HG03045 (cell line): ENCODE measurements around the gene GAB2.

Experiments
- ATAC-seq: cut with Tn5 transposase; IDR thresholded peaks from one replicate; pipeline ENCODE4 v1.9.1; 2021; ENCODE audit warnings: mild to moderate bottlenecking, moderate library complexity; ENCODE audit not compliant: unreplicated experiment

The GAB2 gene

DNA sequence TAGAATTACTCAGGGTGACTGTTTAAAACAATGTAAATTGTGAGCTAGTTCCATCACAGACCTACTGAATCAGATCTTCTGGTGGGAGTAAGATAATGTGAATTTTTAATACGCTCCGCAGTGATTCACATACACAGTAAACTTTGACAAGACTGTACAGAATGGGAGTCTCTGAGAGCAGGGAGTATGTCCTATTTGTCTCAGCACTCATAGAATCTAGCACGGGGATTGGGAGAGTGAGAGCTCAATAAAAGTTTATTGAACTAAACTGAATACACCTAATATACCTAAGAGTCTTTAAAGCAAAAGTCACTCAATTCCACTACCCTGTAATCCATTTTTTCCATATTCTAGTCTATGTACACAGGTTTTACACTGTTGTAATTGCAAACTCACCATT is 11.2 kb upstream of the GAB2 start:
- ATAC-seq = no peak

DNA sequence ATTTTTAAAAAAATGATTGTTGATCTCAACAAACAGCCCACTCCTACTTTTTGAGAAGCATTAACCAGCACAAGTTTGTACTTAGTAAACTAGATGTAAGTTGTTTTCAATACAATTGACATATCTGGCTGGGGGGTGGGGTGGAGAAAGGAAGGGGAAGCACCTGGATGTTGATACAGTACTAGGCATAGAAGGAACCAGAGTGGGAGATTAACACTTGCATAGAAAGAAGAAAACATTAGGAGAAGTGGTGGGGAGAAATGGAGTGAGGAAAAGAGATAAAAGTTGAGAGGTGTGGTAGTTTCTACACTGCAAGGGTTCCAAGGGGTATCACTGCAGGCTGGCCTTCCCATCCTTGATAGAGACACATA is 10.6 kb upstream of the GAB2 start:
- no peak for ATAC-seq

DNA sequence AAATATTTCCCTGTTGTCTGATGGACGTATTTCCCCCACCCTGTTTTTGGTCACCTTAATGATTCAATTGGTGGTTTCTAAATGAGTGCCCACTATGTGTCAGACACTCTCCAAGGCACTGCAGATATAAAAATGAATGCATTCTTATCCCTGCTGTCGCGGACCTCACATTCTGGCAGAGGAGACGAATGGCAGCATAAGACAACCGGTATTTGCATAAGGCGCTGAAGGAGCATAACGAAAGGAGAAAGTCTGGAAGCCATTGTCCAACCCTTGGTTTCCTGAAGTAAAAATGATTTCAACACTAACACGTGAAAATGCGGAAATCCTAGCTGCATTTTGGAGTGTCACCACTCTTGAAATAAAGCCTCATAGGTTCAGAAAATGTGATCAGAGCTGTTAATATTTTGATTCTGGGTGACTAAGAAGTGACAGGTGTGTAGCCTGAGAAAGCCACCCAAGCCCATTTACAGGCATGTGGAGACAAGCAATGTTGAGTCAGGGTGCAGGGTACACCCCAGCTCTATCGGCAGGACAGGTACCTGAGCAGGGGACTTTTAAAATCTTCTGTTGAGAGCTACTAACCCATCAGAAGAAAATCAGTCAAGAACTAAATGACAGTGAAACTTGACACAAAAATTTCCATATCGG is 10.1 kb upstream of the GAB2 start:
- no peak for ATAC-seq

GRCh38 chr11:78426845-78427244 is 9.2 kb upstream of the GAB2 start:
- ATAC-seq = no peak

- ATAC-seq = no peak
Measured at GRCh38 chr11:78425399-78426070, 7.9 kb upstream of the GAB2 start.

DNA sequence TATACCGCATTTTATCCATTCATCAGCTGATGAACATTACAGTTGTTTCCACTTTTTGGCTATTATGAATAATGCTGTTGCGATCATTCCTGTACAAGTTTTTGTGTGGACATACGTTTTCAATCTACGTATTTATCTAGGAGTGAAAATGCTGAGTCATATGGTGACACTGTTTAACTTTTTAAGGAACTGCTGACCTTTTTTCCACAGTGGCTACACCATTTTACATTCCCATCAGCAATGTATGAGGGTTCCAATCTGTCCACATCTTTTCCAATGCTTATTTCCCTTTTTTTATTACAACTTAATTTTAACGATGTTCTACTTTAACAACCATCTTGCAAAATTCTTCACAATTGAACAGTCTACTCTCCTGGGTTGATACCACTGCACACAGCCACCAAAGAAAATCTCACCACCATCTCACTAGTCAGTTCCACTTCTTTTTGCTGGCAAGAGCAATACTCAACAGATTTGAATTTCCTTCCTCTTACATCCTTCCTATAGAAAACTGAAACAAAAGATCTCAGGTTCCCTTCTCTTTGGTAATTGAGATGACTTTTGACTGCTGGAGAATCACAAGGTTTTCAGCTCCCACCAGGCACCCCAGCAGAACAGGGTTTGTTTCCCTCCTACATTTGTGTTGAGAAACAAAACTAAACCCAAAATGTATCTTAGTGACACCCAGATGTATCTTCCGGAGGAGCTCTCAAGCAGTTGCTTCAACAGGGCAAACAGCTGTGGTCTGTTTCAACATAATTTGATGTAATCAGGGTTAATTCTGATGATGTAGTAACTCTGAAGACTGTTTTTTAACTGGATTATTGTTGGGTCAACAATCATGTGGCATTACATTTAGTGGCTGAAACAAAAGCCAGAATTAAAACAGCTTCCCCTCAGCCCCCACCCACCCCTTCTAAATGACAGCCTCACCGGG is 7.0 kb upstream of the GAB2 start:
- ATAC-seq = peak; percentile 34

DNA sequence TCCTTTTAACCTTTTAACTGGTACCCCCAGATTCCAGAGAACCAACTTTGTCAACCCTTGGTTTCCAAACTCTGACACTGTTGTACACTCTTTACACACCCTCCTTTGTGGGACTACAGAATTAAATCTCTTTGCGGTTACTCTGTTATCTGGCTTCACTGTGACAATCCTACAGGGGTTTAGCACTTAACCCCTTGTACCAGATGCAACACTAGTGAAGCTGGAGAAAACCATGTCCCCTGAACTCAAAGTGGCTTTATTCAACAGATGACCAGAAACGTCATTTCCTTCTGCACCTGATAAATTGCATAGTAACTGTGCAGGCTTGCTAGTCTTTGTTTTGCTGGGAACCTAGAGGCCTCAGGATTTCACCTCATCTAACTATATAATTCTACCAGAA is 5.6 kb upstream of the GAB2 start:
- no peak for ATAC-seq

DNA sequence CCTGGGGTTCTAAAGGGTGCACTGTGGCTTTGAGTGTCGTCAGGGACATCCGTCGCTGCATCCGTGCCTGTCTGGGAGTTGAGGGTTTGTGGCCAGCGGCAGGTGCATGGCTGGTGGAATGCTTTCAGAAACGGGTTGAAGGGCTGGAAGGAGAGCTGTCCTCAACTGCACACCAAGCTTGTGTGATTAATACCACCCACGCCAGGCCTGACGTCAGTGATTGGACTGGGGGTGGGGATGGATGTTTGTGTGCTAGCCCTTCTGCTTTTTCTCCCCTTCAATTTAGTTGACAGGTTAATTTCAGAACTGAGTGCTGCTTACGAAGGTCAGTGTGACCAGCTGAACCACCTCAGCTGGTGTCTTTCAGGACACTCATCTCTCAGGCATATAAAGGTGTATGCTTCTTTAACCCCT is 3.2 kb upstream of the GAB2 start:
- ATAC-seq = no peak

DNA sequence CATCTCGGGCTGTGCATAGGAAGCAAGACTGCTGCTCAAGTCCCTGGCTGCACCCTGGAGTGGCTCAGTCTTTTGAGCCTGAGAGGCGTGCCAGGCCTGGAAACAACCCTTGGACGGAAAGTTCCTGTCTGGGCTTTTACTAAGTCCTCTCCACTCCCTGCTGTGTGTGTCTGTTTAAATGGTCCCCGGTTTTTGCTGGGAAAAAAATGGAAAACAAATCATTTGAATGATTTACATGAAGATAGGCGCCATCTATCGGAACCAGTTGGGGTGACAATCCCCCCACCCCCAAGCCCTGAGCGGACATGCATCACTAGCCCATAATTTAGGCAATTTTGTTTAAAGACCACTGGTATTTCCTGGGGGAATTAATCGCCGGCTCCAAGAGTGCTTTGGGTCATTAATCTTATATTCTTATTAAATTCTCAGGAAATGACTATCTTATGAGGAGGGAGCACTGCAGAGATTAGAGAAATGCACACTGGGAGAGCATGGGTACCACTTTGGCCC is 2.7 kb upstream of the GAB2 start:
- no peak for ATAC-seq

DNA sequence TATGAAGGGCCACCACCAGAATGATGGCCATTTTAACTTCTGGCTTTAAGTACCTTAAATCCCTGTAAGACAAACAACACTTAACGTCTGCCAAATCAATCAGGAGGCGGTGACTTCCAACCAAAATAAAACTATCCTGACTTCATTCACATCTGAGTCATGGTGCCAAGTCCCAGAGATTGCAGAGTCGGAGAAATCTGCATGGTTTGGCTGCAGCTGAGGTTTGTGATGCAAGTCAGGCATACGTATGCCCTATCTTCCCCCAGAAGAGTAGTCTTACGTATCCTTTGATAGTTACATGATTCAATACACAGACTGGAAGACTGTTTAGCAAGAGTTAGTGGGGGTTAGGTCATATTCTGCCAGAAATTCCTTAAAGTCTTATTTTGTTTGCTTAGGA is 1.7 kb upstream of the GAB2 start:
- ATAC-seq = no peak

DNA sequence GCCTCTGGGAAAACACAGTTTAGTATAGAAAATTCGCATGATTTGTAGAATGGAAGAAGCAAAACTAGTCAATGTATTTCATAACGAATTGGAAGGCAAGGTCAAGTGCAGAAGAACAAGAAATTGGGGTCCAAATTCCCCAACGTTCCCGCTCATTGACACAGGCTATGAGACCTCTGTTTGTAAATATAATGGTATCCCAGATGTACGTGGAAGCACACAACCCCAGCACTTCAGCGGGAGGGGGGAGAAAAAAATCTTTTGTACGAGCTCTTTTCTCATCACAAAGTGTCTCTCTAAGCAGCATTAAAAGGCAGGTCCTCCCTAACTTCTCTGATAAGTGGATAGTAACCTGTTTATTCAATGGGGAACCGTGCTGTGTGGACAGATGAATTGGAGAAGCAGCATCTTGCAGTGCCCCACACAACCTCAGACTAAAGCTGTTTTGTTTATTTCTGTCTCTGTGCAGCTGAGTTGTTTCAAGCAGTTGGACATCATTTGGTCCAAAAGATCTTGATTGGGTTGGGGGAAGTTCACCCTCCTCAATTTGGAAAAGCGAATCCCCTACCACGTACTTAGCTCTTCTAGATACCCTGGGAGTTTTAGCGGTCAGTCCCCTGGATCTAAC is 1.1 kb upstream of the GAB2 start:
- ATAC-seq = no peak

- ATAC-seq = peak; percentile 60
Measured at GRCh38 chr11:78417888-78418583, 416 bp upstream of the GAB2 start.

DNA sequence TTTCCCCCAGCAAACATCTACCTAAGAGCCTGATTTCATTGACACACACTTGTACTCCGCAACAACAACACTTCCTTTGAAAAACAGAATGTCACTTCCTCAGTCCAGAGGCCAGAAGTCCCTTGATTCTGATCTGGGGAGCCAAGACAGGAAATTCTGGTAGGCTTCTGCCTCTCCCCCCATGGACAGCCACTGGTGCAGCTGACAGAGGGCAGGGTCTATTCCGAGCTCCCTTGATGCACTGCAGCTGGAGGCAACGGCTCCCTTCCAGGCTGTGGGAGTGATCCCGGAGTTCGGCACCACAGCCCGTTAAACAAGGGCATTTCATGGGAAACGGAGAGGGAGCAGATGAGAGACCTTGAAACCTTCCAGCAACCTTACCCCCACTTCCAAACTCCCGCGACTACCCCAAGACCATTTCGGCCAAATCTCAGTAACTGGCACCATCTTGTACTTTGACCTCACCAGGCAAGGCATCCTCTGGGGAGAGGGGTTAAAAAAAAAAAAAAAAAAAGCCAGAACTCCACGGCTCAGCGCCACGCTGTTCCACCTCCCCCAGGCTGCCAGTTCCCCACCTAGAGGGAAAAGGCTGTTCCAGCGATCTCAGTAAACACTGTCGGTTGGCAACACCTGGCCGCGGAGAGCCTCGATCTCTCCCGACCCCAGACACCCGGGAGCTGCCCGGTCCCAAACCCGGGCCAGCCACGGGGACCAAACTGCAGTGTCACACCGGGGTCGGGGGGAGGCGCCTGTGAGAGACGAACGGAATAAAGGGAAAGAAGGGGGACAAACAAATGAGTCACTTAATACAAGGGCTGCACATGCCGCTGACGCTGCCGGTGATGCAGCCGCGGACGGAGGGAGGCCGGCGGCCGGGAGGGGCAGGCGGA is 1.1 kb downstream of the GAB2 start:
- peak; percentile 58 for ATAC-seq

DNA sequence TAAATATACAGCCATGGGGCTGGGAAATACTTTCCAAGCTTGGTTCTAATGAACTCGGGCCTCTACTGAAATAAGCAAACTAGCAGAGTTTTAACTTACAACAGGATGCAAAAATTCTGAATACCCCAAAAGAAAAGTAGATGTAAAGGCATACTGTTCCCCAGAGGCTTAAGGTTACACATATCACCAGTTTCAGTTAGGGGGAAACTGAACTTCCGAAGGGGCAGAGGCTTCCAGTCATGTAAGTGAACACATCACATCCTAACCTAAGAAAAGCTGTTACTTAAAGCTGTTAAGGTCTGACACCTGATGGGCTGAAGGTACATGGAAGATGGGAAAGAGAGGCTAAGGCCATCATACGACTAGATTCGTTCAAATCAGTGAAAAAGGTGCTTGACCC is 2.3 kb downstream of the GAB2 start:
- no peak for ATAC-seq

DNA sequence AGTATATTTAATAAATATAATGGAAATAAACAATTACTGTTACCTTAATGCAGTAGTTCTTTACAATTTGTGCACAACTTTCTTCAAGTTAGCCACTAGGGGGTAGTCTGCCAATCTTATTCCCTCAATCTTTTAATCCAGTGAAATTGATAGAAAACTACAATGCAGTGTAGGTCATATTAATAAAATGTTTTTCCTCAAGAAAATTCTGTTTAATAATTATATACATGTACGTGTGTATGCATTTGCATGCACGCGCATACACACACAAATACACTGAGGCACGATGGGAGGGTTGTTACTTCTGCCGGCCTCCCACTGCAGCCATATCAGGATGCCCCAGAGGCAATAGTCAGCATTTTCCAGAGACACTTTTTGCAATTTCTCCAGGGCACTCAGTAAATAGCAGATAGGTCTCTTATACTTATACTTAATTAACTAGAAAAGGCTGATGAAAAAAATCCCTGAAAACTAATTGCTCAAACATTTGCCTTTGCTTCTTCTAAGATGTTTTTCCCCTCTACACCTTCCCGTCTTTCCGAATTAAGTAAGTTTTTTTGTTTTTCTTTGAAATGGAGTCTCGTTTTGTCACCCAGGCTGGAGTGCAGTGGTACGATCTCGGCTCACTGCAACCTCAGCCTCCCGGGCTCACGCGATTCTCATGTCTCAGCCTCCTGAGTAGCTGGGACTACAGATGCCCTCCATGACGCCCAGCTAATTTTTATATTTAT is 3.1 kb downstream of the GAB2 start:
- ATAC-seq = no peak

GRCh38 chr11:78408619-78409018 is 9.0 kb downstream of the GAB2 start:
- ATAC-seq = no peak

DNA sequence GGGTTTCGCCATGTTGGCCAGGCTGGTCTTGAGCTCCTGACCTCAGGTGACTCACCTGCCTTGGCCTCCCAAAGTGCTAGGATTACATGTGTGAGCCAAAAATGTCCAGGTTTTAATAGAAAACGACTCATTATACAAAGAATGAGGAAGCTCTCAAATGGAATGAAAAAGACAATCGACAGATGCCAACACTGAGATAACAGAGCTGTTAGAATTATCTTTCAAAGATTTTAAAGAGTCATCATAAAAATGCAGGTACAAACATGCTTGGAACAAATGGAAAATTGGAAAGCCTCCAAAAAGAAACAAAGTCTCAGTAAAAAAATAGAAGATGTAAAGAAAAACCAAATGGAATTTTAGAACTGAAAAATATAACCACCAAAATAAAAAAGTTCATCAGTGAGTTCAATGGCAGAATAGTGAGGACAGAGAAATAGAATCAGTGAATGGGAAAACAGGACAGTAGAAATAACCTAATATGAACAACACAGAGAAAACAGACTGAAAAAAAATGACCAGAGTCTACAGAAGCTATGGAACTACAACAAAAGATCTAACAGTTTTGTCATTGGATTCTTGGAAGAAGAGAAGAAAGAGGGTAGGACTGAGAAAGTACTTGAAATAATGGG is 10.9 kb downstream of the GAB2 start:
- no peak for ATAC-seq

DNA sequence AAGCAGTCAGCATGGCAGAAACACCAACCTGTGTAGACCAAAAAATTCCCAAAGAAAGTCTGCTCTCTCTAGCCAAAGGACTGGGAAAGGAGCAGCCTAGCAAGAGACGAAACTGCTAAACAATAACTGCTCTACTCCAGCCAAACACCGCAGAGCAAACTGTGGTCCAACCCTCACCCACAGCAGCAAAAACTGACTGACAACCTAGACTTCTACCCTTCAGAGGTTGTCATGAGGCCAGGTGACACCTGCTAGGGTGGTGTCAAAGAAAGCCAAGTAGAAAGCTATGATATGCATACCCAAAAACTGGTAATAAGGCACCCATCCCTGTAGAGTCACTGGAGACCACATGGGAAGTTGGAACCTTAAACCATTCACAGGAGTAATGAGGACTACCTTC is 11.8 kb downstream of the GAB2 start:
- ATAC-seq = no peak
